AG04449 (cell line): ENCODE results near the gene C1QTNF5.

Experiments
- CTCF ChIA-PET: fragments of 350-600 bp; formaldehyde crosslinking; extraction: SDS; loops from one replicate; lab custom pipeline; 2021; ENCODE audit warnings: antibody characterized with exemption; lab: Yijun Ruan, JAX
- POLR2A ChIA-PET: fragments of 400-600, 350-600 bp; formaldehyde crosslinking; extraction: SDS; loops from one replicate; lab custom pipeline; 2020; ENCODE audit warnings: antibody characterized with exemption, inconsistent platforms; lab: Yijun Ruan, JAX
- DNase-seq: peaks from one replicate; pipeline ENCODE4 v3.0.0-alpha.2; 2010; ENCODE audit warnings: low read depth, low spot score
- H3K4me3 ChIP-seq: 2 replicates; pipeline ENCODE4 v1.5.1; 2011; ENCODE audit warnings: low read depth, mild to moderate bottlenecking, control low read depth, low read length
- CTCF ChIP-seq: IDR thresholded peaks from one replicate; pipeline ENCODE4 v1.5.1; 2011; ENCODE audit warnings: mild to moderate bottlenecking, moderate library complexity, low read length, control low read depth, inconsistent platforms; ENCODE audit not compliant: insufficient read depth; ENCODE audit errors: missing control alignments

C1QTNF5 gene

GRCh38 chr11:119344291-119345010 is 3.8 kb upstream of the C1QTNF5 start:
- ChIA-PET POLR2A (no interaction called here), CTCF (interaction anchor here (1.4 to 14.1 kb wide), 7 partner anchors 9 to 132 kb away, joined by 4 to 358 read pairs (median 14); partner anchors contain the start of gene USP2)

GRCh38 chr11:119343726-119344125 is 3.0 kb upstream of the C1QTNF5 start:
- CTCF ChIA-PET = interaction anchor here (0.7 to 14.1 kb wide), 9 partner anchors 9 to 131 kb away, joined by 3 to 358 read pairs (median 9); partner anchors contain the start of gene USP2

More at GRCh38 chr11:119344291-119345010, 3.8 kb upstream of the C1QTNF5 start:
- H3K4me3 ChIP-seq = no peak overlapping the region
- TF ChIP-seq CTCF = no peak
- no peak for DNase-seq

GRCh38 chr11:119342362-119343130 is 1.9 kb upstream of the C1QTNF5 start:
- ChIA-PET CTCF (interaction anchor here (1.2 to 14.1 kb wide), 8 partner anchors 10 to 132 kb away, joined by 3 to 358 read pairs (median 19); partner anchors contain the start of gene USP2), POLR2A (no interaction called here)
- H3K4me3 ChIP-seq = no peak overlapping the region
- no peak for DNase-seq
- no peak for TF ChIP-seq CTCF

More at GRCh38 chr11:119343726-119344125, 3.0 kb upstream of the C1QTNF5 start:
- POLR2A ChIA-PET = interaction anchor here (0.9 to 1.0 kb wide), 2 partner anchors 130 to 131 kb away, joined by 3 read pairs; no protein-coding TSS in a partner anchor
- TF ChIP-seq CTCF = no peak
- DNase-seq = no peak
- H3K4me3 ChIP-seq = no peak overlapping the region

- CTCF ChIA-PET = interaction anchor here (1.3 to 14.1 kb wide), 6 partner anchors 9 to 32 kb away, joined by 4 to 358 read pairs (median 140); partner anchors contain the start of gene USP2
- no peak for DNase-seq
- no peak for TF ChIP-seq CTCF
- POLR2A ChIA-PET = no interaction called here
- H3K4me3 ChIP-seq = no peak overlapping the region
Measured at GRCh38 chr11:119342023-119342300, 1.3 kb upstream of the C1QTNF5 start.

- ChIA-PET POLR2A (interaction anchor here (0.5 kb wide), 1 partner anchor 91 kb away, joined by 3 read pairs; no protein-coding TSS in a partner anchor), CTCF (interaction anchor here (0.7 to 14.1 kb wide), 15 partner anchors 9 to 198 kb away, joined by 3 to 358 read pairs (median 9); partner anchors contain the start of gene USP2)
- DNase-seq = no peak
- no peak for TF ChIP-seq CTCF
- no peak overlapping the region for H3K4me3 ChIP-seq
Measured at GRCh38 chr11:119341222-119342022, 739 bp upstream of the C1QTNF5 start.
